ENCODE results near the gene DKC1. TPM values are rescaled to one million over a fixed set of nuclear protein-coding genes. Genes with fewer than 3 reads are reported as not detected.

The DKC1 gene
- total RNA-seq (ENCODE audit: unreplicated experiment): 28.5 TPM
- long read RNA-seq, transcript DKC1-201 (15 exons, 2,577 nt): major isoform, 8 of 22 reads
- long read RNA-seq, partial matches to known transcripts: 14 of 22 reads
- long read RNA-seq, other reads (novel, unspliced or antisense): 0 of 22 reads

- Mint-ChIP-seq H3K9me3 (ENCODE audit: unreplicated experiment) (no peaks in the 10 kb centered on the region), H3K27me3 (ENCODE audit: unreplicated experiment) (no peaks in the 10 kb centered on the region), H3K4me3 (ENCODE audit: unreplicated experiment) (peak within 1 kb of the TSS; percentile 86), H3K27ac (ENCODE audit: unreplicated experiment) (peak within 1 kb of the TSS; percentile 42), H3K4me1 (ENCODE audit: unreplicated experiment) (peaks cover 6% of the 10 kb centered on the region), H3K36me3 (ENCODE audit: low read depth, unreplicated experiment) (peaks cover 11% of the 10 kb centered on the region)
- no peak for TF ChIP-seq CTCF (IDR thresholded peaks at IDR 0.05; ENCODE audit: unreplicated experiment)
- DNase-seq (ENCODE audit: low spot score): peak; percentile 86
These were observed at the start of gene DKC1 for GRCh38 chrX:154762537-154763296. DKC1 (plus strand) TSS chrX:154762864; CDS start chrX:154762966, 102 bp downstream.

GRCh38 chrX:154714925-154715324 lies 47.7 kb upstream of the DKC1 start:
- H3K36me3 Mint-ChIP-seq (ENCODE audit: low read depth, unreplicated experiment): no peaks in the 10 kb centered on the region
- no peaks in the 10 kb centered on the region for H3K27me3 Mint-ChIP-seq (ENCODE audit: unreplicated experiment)
- no peak overlapping the region for H3K4me3 Mint-ChIP-seq (ENCODE audit: unreplicated experiment)
- no peak overlapping the region for H3K27ac Mint-ChIP-seq (ENCODE audit: unreplicated experiment)
- DNase-seq (ENCODE audit: low spot score): peak; percentile 50
- TF ChIP-seq CTCF (IDR thresholded peaks at IDR 0.05; ENCODE audit: unreplicated experiment): peak; percentile 78
- H3K9me3 Mint-ChIP-seq (ENCODE audit: unreplicated experiment): no peaks in the 10 kb centered on the region
- peaks cover 16% of the 10 kb centered on the region for H3K4me1 Mint-ChIP-seq (ENCODE audit: unreplicated experiment)

GRCh38 chrX:154715825-154716224 lies 46.8 kb upstream of the DKC1 start:
- no peaks in the 10 kb centered on the region for H3K36me3 Mint-ChIP-seq (ENCODE audit: low read depth, unreplicated experiment)
- H3K27me3 Mint-ChIP-seq (ENCODE audit: unreplicated experiment): no peaks in the 10 kb centered on the region
- TF ChIP-seq CTCF (IDR thresholded peaks at IDR 0.05; ENCODE audit: unreplicated experiment): no peak
- no peak overlapping the region for H3K27ac Mint-ChIP-seq (ENCODE audit: unreplicated experiment)
- no peak for DNase-seq (ENCODE audit: low spot score)
- H3K4me1 Mint-ChIP-seq (ENCODE audit: unreplicated experiment): peaks cover 16% of the 10 kb centered on the region
- H3K9me3 Mint-ChIP-seq (ENCODE audit: unreplicated experiment): no peaks in the 10 kb centered on the region
- H3K4me3 Mint-ChIP-seq (ENCODE audit: unreplicated experiment): no peak overlapping the region

- H3K4me3 Mint-ChIP-seq (ENCODE audit: unreplicated experiment): no peak overlapping the region
- peaks cover 16% of the 10 kb centered on the region for H3K4me1 Mint-ChIP-seq (ENCODE audit: unreplicated experiment)
- no peaks in the 10 kb centered on the region for H3K36me3 Mint-ChIP-seq (ENCODE audit: low read depth, unreplicated experiment)
- DNase-seq (ENCODE audit: low spot score): no peak
- peak overlapping the region; percentile 21 for H3K27ac Mint-ChIP-seq (ENCODE audit: unreplicated experiment)
- H3K9me3 Mint-ChIP-seq (ENCODE audit: unreplicated experiment): no peaks in the 10 kb centered on the region
- TF ChIP-seq CTCF (IDR thresholded peaks at IDR 0.05; ENCODE audit: unreplicated experiment): no peak
- no peaks in the 10 kb centered on the region for H3K27me3 Mint-ChIP-seq (ENCODE audit: unreplicated experiment)
These were observed 44.8 kb upstream of the DKC1 start for GRCh38 chrX:154717824-154718223.

- Mint-ChIP-seq H3K36me3 (ENCODE audit: low read depth, unreplicated experiment) (no peaks in the 10 kb centered on the region), H3K4me1 (ENCODE audit: unreplicated experiment) (peaks cover 16% of the 10 kb centered on the region), H3K4me3 (ENCODE audit: unreplicated experiment) (no peak overlapping the region), H3K27ac (ENCODE audit: unreplicated experiment) (no peak overlapping the region), H3K27me3 (ENCODE audit: unreplicated experiment) (no peaks in the 10 kb centered on the region), H3K9me3 (ENCODE audit: unreplicated experiment) (no peaks in the 10 kb centered on the region)
- no peak for TF ChIP-seq CTCF (IDR thresholded peaks at IDR 0.05; ENCODE audit: unreplicated experiment)
- DNase-seq (ENCODE audit: low spot score): no peak
These were observed 44.0 kb upstream of the DKC1 start for GRCh38 chrX:154718616-154719015.
